GM21528 (cell line): Measurements from ENCODE around the gene GSAP.
A peak's percentile ranks its signal among the peaks of the same experiment; 100 is the strongest.

Source experiments
- ATAC-seq: cut with Tn5 transposase; IDR thresholded peaks from one replicate; pipeline ENCODE4 v1.9.1; 2021; ENCODE audit warnings: mild to moderate bottlenecking, moderate library complexity; ENCODE audit not compliant: unreplicated experiment, low FRiP score

Gene GSAP

GRCh38 chr7:77441046-77441445, 24.9 kb upstream of the GSAP start:
- ATAC-seq = no peak

- no peak for ATAC-seq
Measured at GRCh38 chr7:77439572-77439971, 23.4 kb upstream of the GSAP start.

GRCh38 chr7:77438131-77438530, 22.0 kb upstream of the GSAP start:
- no peak for ATAC-seq

- ATAC-seq = no peak
Measured at GRCh38 chr7:77434570-77435275, 18.6 kb upstream of the GSAP start.

GRCh38 chr7:77433901-77434300, 17.8 kb upstream of the GSAP start:
- ATAC-seq = no peak

- ATAC-seq = no peak
Measured at GRCh38 chr7:77430927-77431326, 14.8 kb upstream of the GSAP start.

- no peak for ATAC-seq
Measured at GRCh38 chr7:77428777-77429231, 12.7 kb upstream of the GSAP start.

GRCh38 chr7:77427996-77428603, 12.0 kb upstream of the GSAP start:
- no peak for ATAC-seq

GRCh38 chr7:77426521-77427051, 10.4 kb upstream of the GSAP start:
- no peak for ATAC-seq

- ATAC-seq = no peak
Measured at GRCh38 chr7:77426052-77426404, 9.9 kb upstream of the GSAP start.

GRCh38 chr7:77425101-77426051, 9.2 kb upstream of the GSAP start:
- no peak for ATAC-seq

GRCh38 chr7:77422500-77422899, 6.4 kb upstream of the GSAP start:
- ATAC-seq = no peak

- ATAC-seq = no peak
Measured at GRCh38 chr7:77420986-77421672, 5.0 kb upstream of the GSAP start.

- no peak for ATAC-seq
Measured at GRCh38 chr7:77420438-77420837, 4.3 kb upstream of the GSAP start.

GRCh38 chr7:77419102-77419501, 3.0 kb upstream of the GSAP start:
- ATAC-seq = no peak

GRCh38 chr7:77417801-77418200, 1.7 kb upstream of the GSAP start:
- ATAC-seq = no peak

GRCh38 chr7:77416621-77417371, 647 bp upstream of the GSAP start:
- ATAC-seq = peak; percentile 26

- peak; percentile 35 for ATAC-seq
Measured at GRCh38 chr7:77415476-77415822, 700 bp downstream of the GSAP start.

GRCh38 chr7:77413861-77414424, 2.2 kb downstream of the GSAP start:
- no peak for ATAC-seq

GRCh38 chr7:77413128-77413527, 3.0 kb downstream of the GSAP start:
- ATAC-seq = no peak
